RPMI7951 (cell line): Measurements from ENCODE around the gene SUMF2. TPM values are rescaled to one million over a fixed set of nuclear protein-coding genes. Genes with fewer than 3 reads are reported as not detected.
A peak's percentile ranks its signal among the peaks of the same experiment; 100 is the strongest.
"Not testable (repeated sequence)": the region's sequence is repeated elsewhere in the genome, so short reads cannot be mapped to it uniquely, and the experiment has no call there.

Source experiments
- DNase-seq: peaks from one replicate; pipeline ENCODE4 v3.0.0-alpha.2; 2012; ENCODE audit warnings: low read depth
- total RNA-seq: library from RNA; depleted of rRNA; stranded (reverse); fragments of >200 nt; shearing (Covaris generic); gene quantifications from 2 replicates; pipeline ENCODE4 v1.2.3, GENCODE V29; 2014; rRNA removed

SUMF2 gene
- total RNA-seq: 107 and 119 TPM in 2 replicates

DNA sequence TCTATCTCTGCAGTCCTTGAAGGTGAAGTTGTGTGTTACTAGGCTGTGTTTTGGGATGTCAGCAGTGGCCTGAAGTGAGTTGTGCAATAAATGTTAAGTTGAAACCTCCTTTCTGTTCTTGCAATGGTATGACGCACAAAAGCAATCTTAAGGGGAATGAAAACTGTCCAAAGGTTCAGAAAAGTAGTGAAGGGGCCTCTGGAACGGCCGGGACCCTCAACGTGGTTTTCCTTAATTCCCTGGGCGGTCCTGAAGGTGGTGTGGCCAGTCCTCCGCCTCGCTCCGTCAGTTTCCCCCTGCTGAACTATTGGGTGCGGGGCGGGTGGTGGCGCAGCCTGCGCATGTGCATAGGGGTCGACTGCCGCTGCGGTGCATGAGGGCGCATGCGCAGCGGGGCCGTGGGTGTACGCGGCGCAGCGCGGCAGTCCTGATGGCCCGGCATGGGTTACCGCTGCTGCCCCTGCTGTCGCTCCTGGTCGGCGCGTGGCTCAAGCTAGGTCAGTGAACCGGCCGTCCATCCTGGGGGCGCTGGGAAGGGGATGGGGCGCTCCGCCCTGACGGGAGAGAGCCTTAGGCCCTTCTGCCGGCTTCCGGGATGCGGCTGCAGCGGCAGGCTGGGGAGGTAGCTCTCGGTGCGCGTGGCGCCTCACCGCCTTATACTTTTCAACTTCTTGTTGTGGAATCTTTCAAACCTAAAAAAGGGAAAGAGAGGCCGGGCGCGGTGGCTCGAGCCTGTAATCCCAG, at the start of gene SUMF2:
Gene SUMF2 (plus strand): TSS at position 405 of the 744 bp plus-strand sequence. CDS start 26 bp downstream, at position 431.
- peak; percentile 90 for DNase-seq

DNA sequence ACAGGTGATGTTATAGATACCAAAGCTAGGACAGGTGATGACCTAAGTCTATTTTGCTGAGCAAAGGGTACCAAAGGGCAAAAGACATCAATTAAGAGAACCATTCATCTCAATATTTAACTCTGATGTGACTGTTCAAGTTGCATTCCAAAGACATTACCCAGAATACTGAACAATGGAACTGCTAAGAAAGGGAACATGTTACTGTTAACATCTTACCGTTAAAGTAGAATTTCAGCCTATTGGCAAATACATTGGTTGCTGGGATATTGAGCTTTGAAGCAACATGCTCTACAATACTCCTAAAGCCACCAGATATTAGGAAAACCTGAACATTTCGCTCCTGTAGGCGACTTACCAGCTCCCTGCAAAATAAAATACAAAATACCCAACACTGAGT, 47.1 kb upstream of the SUMF2 start:
- not testable (repeated sequence) for DNase-seq

DNA sequence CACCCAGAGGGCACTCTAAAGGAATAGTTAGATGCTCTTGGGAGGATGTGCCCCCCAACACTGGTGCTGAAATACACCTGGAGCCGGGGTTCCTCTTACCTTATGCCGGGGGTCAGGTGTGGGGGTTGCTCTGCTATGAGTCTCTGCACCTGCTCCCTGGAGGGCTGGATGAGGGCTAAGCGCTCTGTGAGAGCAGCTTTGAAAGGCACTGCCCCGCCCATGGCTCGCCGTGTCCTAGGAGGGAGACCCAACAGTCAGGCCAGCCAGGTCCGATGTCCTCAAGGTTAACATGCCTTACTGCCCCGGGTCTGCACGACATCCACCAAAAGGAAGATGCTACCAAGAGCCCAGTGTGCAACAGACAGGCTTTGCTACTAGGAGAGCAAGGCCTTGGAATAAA, 44.6 kb upstream of the SUMF2 start:
- no peak for DNase-seq

DNA sequence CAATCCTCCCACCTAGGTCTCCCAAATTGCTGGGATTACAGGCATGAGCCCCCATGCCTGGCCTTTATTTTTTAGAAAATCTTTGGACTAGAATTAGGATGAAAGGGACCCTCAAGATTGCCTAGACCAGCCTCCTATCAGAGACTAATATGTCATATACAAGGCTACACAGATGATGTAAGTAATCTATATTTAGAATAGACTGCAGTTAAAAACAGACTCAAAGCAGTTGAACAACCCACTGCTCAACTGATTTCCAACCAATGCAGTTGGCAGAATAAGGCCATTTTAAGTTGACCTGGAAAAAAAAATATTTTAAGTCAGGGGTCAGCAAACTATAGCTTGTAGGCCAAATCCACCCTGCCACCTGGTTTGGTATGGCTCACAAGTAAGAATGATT, 40.6 kb upstream of the SUMF2 start:
- DNase-seq: no peak

DNA sequence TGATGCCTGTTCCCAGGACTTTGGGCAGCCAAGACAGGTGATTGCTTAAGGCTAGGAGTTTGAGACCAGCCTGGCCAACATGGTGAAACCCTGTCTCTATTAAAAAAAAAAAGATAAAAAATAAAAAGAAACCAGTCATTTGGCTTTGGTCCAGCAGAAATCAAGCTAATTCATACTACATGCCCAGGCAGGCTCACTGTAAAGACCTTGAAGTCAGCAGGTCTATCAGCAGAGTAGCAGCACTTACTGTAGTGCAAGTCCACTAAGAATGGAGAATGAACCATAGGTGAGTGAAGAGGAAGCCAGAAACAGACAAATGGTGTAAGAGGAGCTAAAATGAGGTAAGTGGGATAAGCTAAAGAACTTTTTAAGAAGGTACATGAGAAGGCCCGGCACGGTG, 37.5 kb upstream of the SUMF2 start:
- DNase-seq: no peak

DNA sequence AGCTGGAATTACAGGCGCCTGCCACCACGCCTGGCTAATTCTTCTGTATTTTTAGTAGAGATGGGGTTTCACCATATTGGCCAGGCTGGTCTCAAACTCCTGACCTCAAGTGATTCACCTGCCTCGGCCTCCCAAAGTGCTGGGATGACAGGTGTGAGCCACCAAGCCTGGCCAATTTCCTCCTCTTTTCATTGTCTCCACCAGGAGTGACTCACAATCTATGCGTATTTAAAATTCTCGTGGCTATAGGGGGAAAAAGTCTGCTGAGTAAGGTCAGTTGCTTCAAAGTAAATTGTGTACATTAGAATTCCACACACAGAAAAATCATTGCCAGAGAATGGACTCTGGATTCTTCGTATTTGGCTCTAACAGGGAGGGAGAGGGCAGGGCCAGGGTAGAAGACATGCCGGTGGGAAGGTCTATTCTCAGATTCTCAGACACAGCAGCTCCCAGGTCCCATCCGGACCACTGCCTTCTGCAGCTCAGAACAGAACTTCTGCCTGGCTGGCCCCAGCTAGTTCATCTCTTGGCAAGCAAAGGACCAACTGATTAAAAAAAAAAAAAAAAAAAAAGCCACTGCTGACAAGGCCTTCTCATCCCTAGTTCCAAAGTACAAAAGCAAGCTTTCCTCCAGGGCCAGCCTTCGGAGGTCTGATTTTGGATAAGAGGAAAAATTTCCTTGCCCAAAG, 35.0 kb upstream of the SUMF2 start:
- no peak for DNase-seq

DNA sequence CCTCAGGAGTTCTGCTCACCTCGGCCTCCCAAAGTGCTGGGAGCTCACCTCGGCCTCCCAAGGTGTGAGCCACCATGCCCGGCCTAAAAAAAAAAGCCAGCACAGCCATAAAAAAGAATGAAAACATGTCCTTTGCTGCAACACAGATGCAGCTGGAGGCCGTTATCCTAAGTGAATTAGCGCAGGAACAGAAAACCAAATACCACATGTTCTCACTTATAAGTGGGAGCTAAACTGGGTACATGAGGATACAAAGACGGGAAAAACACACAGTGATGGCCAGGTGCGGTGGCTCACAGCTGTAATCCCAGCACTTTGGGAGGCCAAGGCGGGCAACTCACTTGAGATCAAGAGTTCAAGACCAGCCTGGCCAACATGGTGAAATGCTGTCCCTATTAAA, 33.7 kb upstream of the SUMF2 start:
- no peak for DNase-seq

DNA sequence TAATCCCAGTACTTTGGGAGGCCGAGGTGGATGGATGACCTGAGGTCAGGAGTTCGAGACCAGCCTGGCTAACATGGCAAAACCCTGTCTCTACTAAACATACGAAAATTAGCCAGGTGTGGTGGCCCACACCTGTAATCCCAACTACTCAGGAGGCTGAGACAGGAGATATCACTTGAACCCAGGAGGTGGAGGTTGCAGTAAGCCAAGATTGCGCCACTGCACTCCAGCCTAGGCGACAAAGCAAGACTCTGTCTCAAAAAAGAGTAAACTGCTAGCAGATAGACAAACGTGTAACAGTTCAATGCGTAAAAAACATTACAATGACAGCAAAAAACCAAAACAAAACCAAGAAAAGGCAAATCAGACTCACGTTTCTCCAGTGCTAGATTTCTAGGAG, 32.5 kb upstream of the SUMF2 start:
- not testable (repeated sequence) for DNase-seq

DNA sequence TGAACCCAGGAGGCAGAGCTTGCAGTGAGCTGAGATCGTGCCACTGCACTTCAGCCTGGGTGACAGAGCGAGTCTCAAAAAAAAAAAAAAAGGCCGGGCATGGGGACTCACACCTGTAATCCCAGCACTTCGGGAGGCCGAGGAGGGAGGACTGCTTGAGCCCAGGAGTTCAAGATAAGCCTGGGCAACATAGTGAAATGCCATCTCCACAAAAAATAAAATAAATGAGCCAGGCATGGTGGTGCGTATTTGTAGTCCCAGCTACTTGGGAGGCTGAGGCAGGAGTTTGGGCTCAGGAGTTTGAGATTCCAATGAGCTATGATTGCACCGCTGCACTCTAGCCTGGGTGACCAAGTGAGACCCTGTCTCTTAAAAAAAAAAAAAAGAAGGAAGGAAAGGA, 31.5 kb upstream of the SUMF2 start:
- DNase-seq: not testable (repeated sequence)

DNA sequence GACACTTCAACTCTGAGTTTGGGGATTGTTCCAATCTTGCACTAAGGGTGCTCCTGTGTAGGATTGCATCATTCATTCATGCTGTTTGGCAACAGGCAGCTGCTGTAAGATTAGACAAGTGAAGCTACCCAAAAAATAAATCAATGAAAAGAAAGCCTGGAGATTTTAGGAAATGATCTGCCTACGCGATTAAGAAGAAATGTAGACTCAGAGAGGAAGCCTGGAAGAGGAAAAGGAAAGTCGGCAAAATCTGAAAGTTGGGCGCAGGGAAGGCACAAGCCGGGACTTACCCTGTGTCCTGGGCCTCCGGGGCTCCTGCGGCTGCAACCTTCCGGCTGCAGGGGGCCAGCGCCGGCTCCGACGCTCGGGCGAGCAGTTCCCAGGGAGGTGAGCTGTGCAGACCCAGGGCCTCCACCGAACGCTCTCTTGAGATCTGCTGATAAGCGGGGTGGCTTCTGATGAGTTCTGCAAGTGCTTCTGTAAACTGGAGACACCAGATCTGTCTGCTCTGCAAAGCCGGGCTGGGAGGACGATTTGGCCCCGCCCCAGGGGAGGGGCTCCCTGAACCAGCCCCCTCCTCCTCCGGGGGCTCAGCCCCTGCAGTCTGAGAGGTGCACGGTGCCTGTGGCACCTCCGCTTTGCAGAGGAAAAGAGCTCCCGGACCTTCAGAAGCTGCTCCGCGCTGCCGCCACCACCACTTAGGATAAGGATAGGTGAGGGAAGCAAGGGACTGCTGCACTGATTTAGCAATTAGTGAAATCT, 30.2 kb upstream of the SUMF2 start:
- peak; percentile 90 for DNase-seq

DNA sequence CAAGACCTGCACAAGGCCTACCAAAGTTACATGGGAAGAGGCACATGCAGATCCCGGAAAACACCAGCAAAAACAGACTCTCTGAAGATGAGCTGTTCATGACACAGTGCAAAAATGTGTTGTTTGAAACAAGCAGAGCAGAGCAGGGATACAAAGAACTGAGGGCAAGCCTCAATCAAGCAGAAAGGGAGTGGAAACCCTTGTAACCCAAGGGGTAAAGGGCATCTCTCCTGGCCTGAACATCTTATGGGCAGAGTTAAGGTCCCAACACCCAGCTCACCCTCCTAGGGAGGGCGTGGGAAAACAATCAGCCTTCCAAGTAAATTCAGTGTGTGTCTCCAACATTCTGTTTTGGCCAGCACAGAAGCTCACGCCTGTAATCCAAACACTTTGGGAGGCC, 23.4 kb upstream of the SUMF2 start:
- no peak for DNase-seq

DNA sequence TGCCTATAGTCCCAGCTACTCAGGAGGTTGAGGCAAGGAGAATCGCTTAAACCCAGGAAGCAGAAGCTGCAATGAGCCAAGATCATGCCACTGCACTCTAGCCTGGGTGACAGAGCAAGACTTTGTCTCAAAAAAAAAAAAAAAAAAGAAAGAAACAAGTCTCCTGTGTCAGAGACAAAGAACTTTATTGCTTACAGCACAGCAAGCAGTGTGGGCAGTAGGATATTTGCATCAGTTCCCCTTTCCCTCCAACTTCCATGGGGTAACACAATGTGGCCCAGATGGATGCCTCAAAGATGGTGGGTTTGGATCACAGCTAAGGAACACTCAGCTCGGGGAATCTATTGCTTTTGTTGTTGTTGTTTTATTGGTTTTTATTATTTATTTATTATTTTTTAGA, 18.3 kb upstream of the SUMF2 start:
- not testable (repeated sequence) for DNase-seq

DNA sequence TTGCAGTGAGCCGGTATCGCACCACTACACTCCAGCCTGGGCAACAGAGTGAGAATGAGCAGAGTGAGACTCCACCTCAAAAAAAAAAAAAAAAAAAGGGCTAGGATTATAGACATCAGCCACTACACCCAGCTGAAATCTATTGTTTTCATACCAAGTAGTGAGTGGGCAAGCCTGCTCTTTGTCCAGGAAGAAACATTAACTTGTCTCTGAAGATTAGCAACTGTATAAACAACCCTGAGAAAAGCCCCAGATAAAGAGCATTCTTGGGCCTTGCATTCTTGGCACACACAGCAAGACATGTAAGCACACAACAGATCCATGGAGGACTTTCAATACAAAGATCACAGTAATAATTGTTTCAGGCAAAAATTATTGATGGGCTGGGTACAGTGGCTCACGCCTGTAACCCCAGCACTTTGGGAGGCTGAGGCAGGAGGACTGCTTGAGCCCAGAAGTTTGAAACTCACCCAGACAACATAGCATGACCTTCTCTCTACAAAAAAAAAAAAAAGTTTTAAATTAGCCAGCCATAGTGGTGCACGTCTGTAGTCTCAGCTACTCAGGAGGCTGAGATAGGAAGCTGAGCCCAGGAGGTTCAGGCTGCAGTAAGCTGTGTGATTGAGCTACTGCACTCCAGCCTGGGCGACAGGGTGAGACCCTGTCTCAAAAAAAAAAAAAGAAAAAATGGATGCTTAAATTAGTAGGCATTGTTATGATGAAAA, 17.2 kb upstream of the SUMF2 start:
- no peak for DNase-seq

DNA sequence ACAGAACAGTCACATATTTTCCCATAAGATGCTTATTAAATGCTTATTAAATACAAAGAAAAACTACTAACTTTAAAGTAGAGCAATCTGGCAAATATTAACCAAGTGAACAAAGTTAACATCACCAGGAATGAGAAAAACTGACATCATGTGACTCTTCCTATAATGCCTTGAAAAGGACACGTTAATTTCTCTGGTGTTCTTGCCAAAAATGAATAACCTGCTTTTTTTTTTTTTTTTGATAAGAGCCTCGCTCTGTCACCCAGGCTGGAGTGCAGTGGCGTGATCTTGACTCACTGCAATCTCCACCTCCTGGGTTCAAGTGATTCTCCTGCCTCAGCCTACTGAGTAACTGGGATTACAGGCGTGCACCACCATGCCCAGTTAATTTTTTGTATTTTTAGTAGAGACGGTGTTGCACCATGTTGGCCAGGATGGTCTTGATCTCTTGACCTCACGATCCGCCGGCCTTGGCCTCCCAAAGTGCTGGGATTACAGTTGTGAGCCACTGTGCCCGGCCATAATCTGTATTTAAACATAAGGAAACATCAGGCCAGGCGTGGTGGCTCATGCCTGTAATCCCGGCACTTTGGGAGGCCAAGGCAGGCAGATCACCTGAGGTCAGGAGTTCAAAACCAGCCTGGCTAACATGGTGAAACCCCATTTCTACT, 16.5 kb upstream of the SUMF2 start:
- not testable (repeated sequence) for DNase-seq

DNA sequence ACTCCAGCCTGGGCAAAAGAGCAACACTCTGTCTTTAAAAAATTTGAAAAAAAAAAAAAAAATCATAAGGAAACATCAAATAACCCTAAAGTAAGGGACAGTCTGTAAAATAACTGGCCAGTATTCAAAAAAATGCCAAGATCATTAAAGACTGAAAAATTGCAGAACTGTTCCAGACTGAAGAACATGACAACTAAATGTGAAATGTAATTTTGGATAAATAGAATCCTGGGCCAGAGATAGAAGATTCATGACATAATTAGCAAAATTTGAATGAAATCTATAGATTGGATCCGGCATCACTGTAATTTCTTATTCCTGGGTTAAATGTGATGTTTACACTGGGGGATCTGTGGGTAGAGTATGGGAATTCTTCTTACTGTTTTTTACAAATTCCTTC, 15.8 kb upstream of the SUMF2 start:
- DNase-seq: no peak

DNA sequence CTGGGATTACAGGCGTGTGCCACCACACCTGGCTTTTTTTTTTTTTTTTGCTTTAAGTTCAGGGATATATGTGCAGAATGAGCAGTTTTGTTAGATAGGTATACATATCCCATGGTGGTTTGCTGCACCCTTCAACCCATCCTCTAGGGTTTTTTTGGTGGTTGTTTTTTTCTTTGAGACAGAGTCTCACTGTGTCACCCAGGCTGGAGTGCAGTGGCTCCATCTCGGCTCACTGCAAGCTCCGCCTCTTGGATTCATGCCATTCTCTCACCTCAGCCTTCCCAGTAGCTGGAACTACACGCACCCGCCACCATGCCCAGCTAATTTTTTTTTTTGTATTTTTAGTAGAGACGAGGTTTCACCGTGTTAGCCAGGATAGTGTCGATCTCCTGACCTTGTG, 15.3 kb upstream of the SUMF2 start:
- DNase-seq: not testable (repeated sequence)

DNA sequence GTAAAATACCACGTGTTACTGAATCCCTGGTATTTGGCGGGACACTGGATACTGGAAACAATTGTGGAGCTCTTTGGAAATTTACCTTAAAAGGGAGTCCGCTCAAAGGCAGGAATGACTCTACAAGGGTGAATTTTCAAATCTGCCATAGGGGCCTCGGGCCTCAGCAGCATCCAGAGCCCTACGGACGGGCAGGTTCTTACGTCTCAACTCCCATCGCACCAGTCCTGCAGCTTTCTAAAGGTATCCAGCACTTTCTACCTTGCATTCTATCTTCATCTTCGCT, 13.1 kb upstream of the SUMF2 start:
- DNase-seq: no peak

DNA sequence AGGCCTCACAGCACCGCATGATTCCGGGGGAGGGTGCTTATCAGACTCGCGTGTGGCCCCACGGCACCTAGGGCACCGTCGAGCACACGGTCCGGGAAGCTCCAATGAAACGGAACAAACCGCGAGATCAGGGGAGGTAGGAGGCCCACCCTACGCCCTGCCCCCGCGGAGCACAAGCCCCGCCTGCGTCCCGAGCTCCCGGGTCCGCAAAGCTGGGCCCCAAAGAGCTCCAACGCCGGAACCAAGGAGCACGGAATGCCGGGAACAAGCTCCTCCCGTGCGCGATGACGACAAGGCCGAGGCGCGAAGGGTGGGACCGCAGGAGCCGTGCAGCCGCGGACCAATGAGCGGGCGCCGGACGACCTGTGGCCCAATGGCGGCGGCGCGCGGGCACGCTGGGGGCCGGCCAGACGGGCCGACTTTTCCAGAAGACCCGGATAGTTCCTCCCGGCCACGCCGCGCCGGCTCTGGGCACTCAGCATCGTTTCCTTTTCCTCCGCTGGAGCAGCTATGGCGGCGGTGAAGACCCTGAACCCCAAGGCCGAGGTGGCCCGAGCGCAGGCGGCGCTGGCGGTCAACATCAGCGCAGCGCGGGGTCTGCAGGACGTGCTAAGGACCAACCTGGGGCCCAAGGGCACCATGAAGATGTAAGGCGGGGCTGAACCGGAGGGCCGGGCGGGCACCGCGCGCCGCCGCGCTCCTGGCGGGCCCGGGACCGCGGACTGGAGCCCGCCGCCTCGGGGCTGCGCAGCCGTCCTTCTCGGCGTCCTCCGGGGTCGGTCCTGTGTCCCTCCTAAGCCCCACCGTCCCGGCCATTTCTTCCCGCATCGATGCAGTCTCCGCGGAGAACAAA, 12.5 kb upstream of the SUMF2 start, which contains the start of the genes CCT6A and PSPH:
Gene CCT6A (plus strand): TSS at position 427 of the 853 bp plus-strand sequence. CDS start 84 bp downstream, at position 511.
Gene PSPH (minus strand): TSS at position 106 of the 853 bp plus-strand sequence. CDS start 30,232 bp downstream, outside the sequence.
- DNase-seq: peak; percentile 99

DNA sequence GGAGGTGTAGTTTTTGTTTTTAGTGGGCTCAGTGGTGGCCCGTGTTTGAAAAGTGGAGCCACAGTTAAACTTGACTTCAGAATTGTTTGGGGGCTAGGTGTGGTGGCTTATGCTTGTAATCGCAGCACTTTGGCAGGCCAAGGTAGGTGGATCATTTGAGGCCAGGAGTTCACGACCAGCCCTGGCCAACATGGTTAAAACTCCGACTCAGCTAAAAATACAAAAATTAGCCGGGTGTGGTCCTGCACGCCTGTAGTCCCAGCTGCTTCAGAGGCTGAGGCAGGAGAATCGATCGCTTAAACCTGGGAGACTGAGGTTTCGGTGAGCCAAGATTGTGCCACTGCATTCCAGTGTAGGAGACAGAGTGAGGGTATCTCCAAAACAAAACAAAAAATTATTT, 10.7 kb upstream of the SUMF2 start:
- no peak for DNase-seq

DNA sequence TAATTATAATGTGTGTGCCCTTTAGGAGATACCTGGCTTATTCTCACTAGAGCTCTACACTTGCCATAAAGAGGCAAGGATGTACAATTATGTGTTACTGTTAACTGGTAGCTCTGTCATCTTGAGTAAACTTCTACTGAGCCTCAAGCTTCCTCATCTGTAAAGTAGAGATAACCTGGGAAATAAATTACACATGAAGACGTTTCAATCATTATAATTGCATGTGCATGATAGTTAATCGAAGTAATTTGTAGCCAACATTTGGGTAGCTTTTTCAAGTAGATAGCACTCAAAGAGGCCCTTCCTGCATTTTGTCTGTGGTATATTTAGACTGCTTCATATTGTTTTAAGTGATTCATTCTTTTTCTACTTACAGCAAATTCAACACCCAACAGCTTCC, 10.1 kb upstream of the SUMF2 start:
- DNase-seq: no peak
